Testis (tissue), 3 donors: ENCODE data around the gene MYLK. TPM values are rescaled to one million over a fixed set of nuclear protein-coding genes. Genes with fewer than 3 reads are reported as not detected.
"Not testable (repeated sequence)": the region's sequence is repeated elsewhere in the genome, so short reads cannot be mapped to it uniquely, and the experiment has no call there.

ENCODE experiments used
- DNase-seq: peaks from one replicate; pipeline ENCODE4 v3.0.0-alpha.2; 2019
- H3K27ac ChIP-seq, 2 donors: fragments of 200-600 bp; sonication (generic); one replicate each; pipeline ENCODE4 v1.5.1; 2019
- H3K27me3 ChIP-seq: fragments of 200-600 bp; sonication (generic); one replicate; pipeline ENCODE4 v1.5.1; 2019
- H3K36me3 ChIP-seq: fragments of 200-600 bp; sonication (generic); one replicate; pipeline ENCODE4 v1.5.1; 2017; ENCODE audit warnings: low read depth; ENCODE audit errors: missing control alignments
- H3K4me1 ChIP-seq: fragments of 200-600 bp; sonication (generic); one replicate; pipeline ENCODE4 v1.5.1; 2019
- H3K4me3 ChIP-seq, 2 donors: fragments of 200-600 bp; sonication (generic); one replicate each; pipeline ENCODE4 v1.5.1; 2017 to 2019
- H3K9me3 ChIP-seq: fragments of 200-600 bp; sonication (generic); one replicate; pipeline ENCODE4 v1.5.1; 2017
- CTCF ChIP-seq, 3 experiments: fragments of 450-650 bp in 2 of 3; fragments of 200-600 bp in 1 of 3; sonication (generic) in 1 of 3; IDR thresholded peaks; one replicate each; pipeline ENCODE4 v1.5.1; 2016 to 2019; ENCODE audit warnings: antibody characterized with exemption in 3 of 3, mild to moderate bottlenecking in 2 of 3, moderate library complexity in 1 of 3
- POLR2A ChIP-seq: fragments of 450-650 bp; IDR thresholded peaks from one replicate; pipeline ENCODE4 v1.6.1; 2017; ENCODE audit warnings: antibody characterized with exemption, mild to moderate bottlenecking, moderate library complexity
- WGBS, 2 donors: methylation state at CpG; one replicate each; pipeline ENCODE4 v1.1.5; 2018; 5-methylcytosine and 5-hydroxymethylcytosine counted together
- intact Hi-C: fragments of 100-400 bp; cut with DNase I; formaldehyde crosslinking; loops from one replicate; pipeline ENCODE4 v1.15.1; 2023; ENCODE audit warnings: low total_unique reads
- polyA plus RNA-seq: library from polyadenylated mRNA; stranded (reverse); fragments of 350-450 nt; fragmentation: Illumina TruSeq; extraction: RNeasy Lipid Tissue Mini Kit (QIAGEN cat#74804); gene quantifications from one replicate; pipeline ENCODE4 v1.2.3, GENCODE V29; 2014; ENCODE audit warnings: low read depth, low replicate concordance; ENCODE audit not compliant: insufficient read depth
- total RNA-seq, 2 donors: library from RNA; depleted of rRNA; stranded (reverse); fragments of >200 nt; gene quantifications; one replicate each; pipeline ENCODE4 v1.2.3, GENCODE V29; 2016

Gene MYLK
- total and polyA plus RNA-seq, 3 donors from 2014 or later = 130 to 168 (median 151) TPM

- no peak for DNase-seq
- H3K36me3 ChIP-seq = no peaks in the 10 kb centered on the region
- no peaks in the 10 kb centered on the region for H3K9me3 ChIP-seq
- WGBS, 2 donors = 90 to 91% methylated on average over 4 of the region's 4 CpGs
- TF ChIP-seq CTCF (IDR thresholded peaks at IDR 0.05) (no peak), POLR2A (no peak)
- peaks cover 35% of the 10 kb centered on the region for H3K4me1 ChIP-seq
- no peak overlapping the region for H3K27ac ChIP-seq
- intact Hi-C loops = loop anchor here (5.0 kb wide), 1 partner anchor 64 kb away; no protein-coding TSS in a partner anchor
- H3K4me3 ChIP-seq = no peak overlapping the region
- no peaks in the 10 kb centered on the region for H3K27me3 ChIP-seq
Observed at GRCh38 chr3:123716411-123716810, 167.7 kb downstream of the MYLK start.

GRCh38 chr3:123713211-123713610, 170.9 kb downstream of the MYLK start:
- no peak for DNase-seq
- 91% methylated on average over 8 of the region's 8 CpGs for WGBS, 2 donors
- no peaks in the 10 kb centered on the region for H3K9me3 ChIP-seq
- H3K27ac ChIP-seq = peak overlapping the region in 1 of 2 donors; percentile 82
- H3K4me3 ChIP-seq = no peak overlapping the region
- no peaks in the 10 kb centered on the region for H3K36me3 ChIP-seq
- H3K4me1 ChIP-seq = peaks cover 36% of the 10 kb centered on the region
- no peaks in the 10 kb centered on the region for H3K27me3 ChIP-seq
- TF ChIP-seq POLR2A (no peak), CTCF (IDR thresholded peaks at IDR 0.05) (no peak)
- intact Hi-C loops = no loop called here

- peak; percentile 59 for DNase-seq
- Histone ChIP-seq H3K36me3 (no peaks in the 10 kb centered on the region), H3K27ac (peak overlapping the region; percentile 82 to 87), H3K4me3 (no peak overlapping the region), H3K27me3 (no peaks in the 10 kb centered on the region), H3K4me1 (peaks cover 36% of the 10 kb centered on the region), H3K9me3 (no peaks in the 10 kb centered on the region)
- 43 to 81% methylated on average over 8 to 14 of the region's 14 CpGs for WGBS, 2 donors
- TF ChIP-seq CTCF (IDR thresholded peaks at IDR 0.05) (no peak), POLR2A (no peak)
- intact Hi-C loops = no loop called here
Observed at GRCh38 chr3:123712077-123712860, 171.9 kb downstream of the MYLK start.

- Histone ChIP-seq H3K36me3 (no peaks in the 10 kb centered on the region), H3K4me1 (peaks cover 36% of the 10 kb centered on the region), H3K27ac (peak overlapping the region; percentile 82 to 87), H3K4me3 (no peak overlapping the region), H3K27me3 (no peaks in the 10 kb centered on the region), H3K9me3 (no peaks in the 10 kb centered on the region)
- intact Hi-C loops = no loop called here
- 74% methylated on average over 3 of the region's 3 CpGs for WGBS, 2 donors
- no peak for DNase-seq
- TF ChIP-seq POLR2A (no peak), CTCF (IDR thresholded peaks at IDR 0.05) (no peak)
Observed at GRCh38 chr3:123711356-123711755, 172.8 kb downstream of the MYLK start.

- 86 to 91% methylated on average over 10 of the region's 10 CpGs for WGBS, 2 donors
- no peak for TF ChIP-seq POLR2A
- TF ChIP-seq CTCF (IDR thresholded peaks at IDR 0.05) = no peak
- intact Hi-C loops = no loop called here
Observed at GRCh38 chr3:123708531-123708930, 175.6 kb downstream of the MYLK start.

GRCh38 chr3:123707641-123708040, 176.5 kb downstream of the MYLK start:
- H3K4me3 ChIP-seq, intact Hi-C loops, H3K27me3 ChIP-seq, H3K9me3 ChIP-seq, H3K27ac ChIP-seq, H3K36me3 ChIP-seq, DNase-seq: not testable (repeated sequence)
- peaks cover 43% of the 10 kb centered on the region for H3K4me1 ChIP-seq
- WGBS, 2 donors = 68 to 81% methylated on average over 6 to 7 of the region's 7 CpGs

More at GRCh38 chr3:123708531-123708930, 175.6 kb downstream of the MYLK start:
- H3K27me3 ChIP-seq = no peaks in the 10 kb centered on the region
- H3K36me3 ChIP-seq = no peaks in the 10 kb centered on the region
- peaks cover 47% of the 10 kb centered on the region for H3K4me1 ChIP-seq
- H3K4me3 ChIP-seq = no peak overlapping the region
- no peak for DNase-seq
- H3K9me3 ChIP-seq = no peaks in the 10 kb centered on the region
- H3K27ac ChIP-seq = no peak overlapping the region
